OCI-LY3 (cell line): ENCODE data around the gene DUXB.

ENCODE experiments used
- EZH2phosphoT487 ChIP-seq: fragments of 200-600 bp; shearing (Covaris generic); IDR thresholded peaks from 2 replicates; pipeline ENCODE4 v1.6.1; 2018; ENCODE audit warnings: antibody characterized with exemption, mixed run types, low read depth
- TF ChIP-seq, protein P1 (sequence below): fragments of 200-600, 300-600 bp; sonication (generic); IDR thresholded peaks from 2 replicates; pipeline ENCODE4 v1.5.1; 2014; ENCODE audit warnings: antibody characterized with exemption, low read length, low read depth

DNA sequence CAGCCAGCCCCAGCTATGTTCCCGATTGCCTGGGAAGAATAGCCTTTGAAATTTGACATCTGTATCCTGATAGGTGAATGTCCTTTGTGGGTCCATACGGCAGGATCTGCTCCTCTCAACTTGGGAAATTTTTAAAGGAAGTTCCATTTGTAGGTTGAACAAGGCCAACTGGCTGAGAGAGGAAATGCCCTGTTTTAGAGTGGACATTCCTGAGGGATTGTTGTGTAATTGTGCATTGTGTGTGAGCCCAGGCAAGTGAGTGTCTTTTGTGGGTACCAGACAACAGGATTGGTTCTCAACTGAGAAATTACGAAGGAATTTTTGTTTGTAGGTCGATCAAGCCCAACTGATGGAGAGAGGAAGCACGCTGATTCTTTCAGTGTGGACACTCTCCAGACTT, 21.9 kb downstream of the DUXB start:
- TF ChIP-seq, protein P1, sequence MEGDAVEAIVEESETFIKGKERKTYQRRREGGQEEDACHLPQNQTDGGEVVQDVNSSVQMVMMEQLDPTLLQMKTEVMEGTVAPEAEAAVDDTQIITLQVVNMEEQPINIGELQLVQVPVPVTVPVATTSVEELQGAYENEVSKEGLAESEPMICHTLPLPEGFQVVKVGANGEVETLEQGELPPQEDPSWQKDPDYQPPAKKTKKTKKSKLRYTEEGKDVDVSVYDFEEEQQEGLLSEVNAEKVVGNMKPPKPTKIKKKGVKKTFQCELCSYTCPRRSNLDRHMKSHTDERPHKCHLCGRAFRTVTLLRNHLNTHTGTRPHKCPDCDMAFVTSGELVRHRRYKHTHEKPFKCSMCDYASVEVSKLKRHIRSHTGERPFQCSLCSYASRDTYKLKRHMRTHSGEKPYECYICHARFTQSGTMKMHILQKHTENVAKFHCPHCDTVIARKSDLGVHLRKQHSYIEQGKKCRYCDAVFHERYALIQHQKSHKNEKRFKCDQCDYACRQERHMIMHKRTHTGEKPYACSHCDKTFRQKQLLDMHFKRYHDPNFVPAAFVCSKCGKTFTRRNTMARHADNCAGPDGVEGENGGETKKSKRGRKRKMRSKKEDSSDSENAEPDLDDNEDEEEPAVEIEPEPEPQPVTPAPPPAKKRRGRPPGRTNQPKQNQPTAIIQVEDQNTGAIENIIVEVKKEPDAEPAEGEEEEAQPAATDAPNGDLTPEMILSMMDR, result no peak
- TF ChIP-seq EZH2phosphoT487, result no peak
